Transverse colon (tissue), 4 donors: ENCODE data around the gene SPATC1L. TPM values are rescaled to one million over a fixed set of nuclear protein-coding genes. Genes with fewer than 3 reads are reported as not detected.
"Not testable (repeated sequence)": the region's sequence is repeated elsewhere in the genome, so short reads cannot be mapped to it uniquely, and the experiment has no call there.

Experiments
- DNase-seq: peaks from one replicate; pipeline ENCODE4 v3.0.0-alpha.2; 2019
- H3K27ac ChIP-seq, 4 donors: fragments of 200-600 bp; sonication (generic); 2 replicates each; pipeline ENCODE4 v1.5.1; 2016 to 2018; ENCODE audit warnings: inconsistent platforms in 4 of 4
- H3K27me3 ChIP-seq: fragments of 200-600 bp; sonication (generic); 2 replicates; pipeline ENCODE4 v1.5.1; 2017; ENCODE audit warnings: inconsistent platforms
- H3K36me3 ChIP-seq, 4 donors: fragments of 200-600 bp; sonication (generic); 2 replicates each; pipeline ENCODE4 v1.5.1; 2017 to 2019; ENCODE audit warnings: inconsistent platforms in 4 of 4
- H3K4me1 ChIP-seq, 4 donors: fragments of 200-600 bp; sonication (generic); 2 replicates each; pipeline ENCODE4 v1.5.1; 2017 to 2020; ENCODE audit warnings: inconsistent platforms in 4 of 4
- H3K4me3 ChIP-seq, 4 donors: fragments of 200-600 bp; sonication (generic); 1 replicate in 1 of 4; 2 replicates in 3 of 4; pipeline versions ENCODE4 v1.5.1 to v1.6.1; 2017 to 2019; ENCODE audit warnings: inconsistent platforms in 4 of 4
- H3K9me3 ChIP-seq, 2 donors: fragments of 200-600 bp; sonication (generic); 2 replicates each; pipeline ENCODE4 v1.5.1; 2017 to 2019; ENCODE audit warnings: inconsistent platforms in 2 of 2
- CTCF ChIP-seq, 5 experiments: fragments of 200-600 bp in 3 of 5; fragments of 450-650 bp in 2 of 5; sonication (generic) in 3 of 5; IDR thresholded peaks; 1 replicate in 2 of 5; 2 replicates in 3 of 5; pipeline ENCODE4 v1.5.1; 2016 to 2017; ENCODE audit warnings: antibody characterized with exemption in 5 of 5, inconsistent platforms in 3 of 5, mild to moderate bottlenecking in 2 of 5, moderate library complexity in 1 of 5
- EP300 ChIP-seq: sonication (generic); formaldehyde crosslinking; IDR thresholded peaks from one replicate; pipeline ENCODE4 v1.6.1; 2017; ENCODE audit warnings: antibody characterized with exemption, low read depth
- POLR2A ChIP-seq: fragments of 450-650 bp; IDR thresholded peaks from one replicate; pipeline ENCODE4 v1.6.1; 2016; ENCODE audit warnings: antibody characterized with exemption, mild to moderate bottlenecking, moderate library complexity
- POLR2AphosphoS5 ChIP-seq, 3 donors: sonication (generic); formaldehyde crosslinking; IDR thresholded peaks; one replicate each; pipeline ENCODE4 v1.6.1; 2016; ENCODE audit warnings: antibody characterized with exemption in 3 of 3
- WGBS, 2 donors: methylation state at CpG; one replicate each; pipeline ENCODE4 v1.1.5; 2018; ENCODE audit warnings: low coverage in 1 of 2; 5-methylcytosine and 5-hydroxymethylcytosine counted together
- in situ Hi-C, 4 donors: fragments of 200-750 bp; cut with MboI; loops; one replicate each; pipeline versions ENCODE4 v1.15.0 to v1.15.1; 2017; ENCODE audit warnings: low sequenced_read_pairs in 3 of 4, low pct_ligation_motif_present in 1 of 4, low pct_unique_long_range_greater_than_20kb in 1 of 4
- intact Hi-C: fragments of 100-400 bp; cut with DNase I; formaldehyde crosslinking; loops from one replicate; pipeline ENCODE4 v1.15.1; 2023; ENCODE audit warnings: low total_unique reads
- total RNA-seq, 4 donors: library from RNA; depleted of rRNA; stranded (reverse); fragments of >200 nt; gene quantifications; one replicate each; pipeline ENCODE4 v1.1.0, GENCODE V29; 2016

The SPATC1L gene
- total RNA-seq, 4 donors from 2014 or later: 1.2 to 11.0 (median 8.5) TPM; not detected in 1

GRCh38 chr21:46228345-46229051 is 44.2 kb upstream of the SPATC1L start, which contains the start of gene LSS:
Gene LSS, minus strand, starts transcription at chr21:46228774. Its CDS starts 29 bp downstream, at chr21:46228745.
- in situ Hi-C loops (no loop called here), intact Hi-C loops (loop anchor here (2.0 kb wide), 1 partner anchor 258 kb away; no protein-coding TSS in a partner anchor)
- peak; percentile 99 for DNase-seq
- Histone ChIP-seq H3K4me3 (peak within 1 kb of the TSS; percentile 66 to 94 (median 82)), H3K27ac (peak within 1 kb of the TSS; percentile 79 to 93 (median 92)), H3K9me3 (no peaks in the 10 kb centered on the region), H3K27me3 (no peaks in the 10 kb centered on the region), H3K36me3 (no peaks in the 10 kb centered on the region), H3K4me1 (peaks cover 14 to 29% (median 23%) of the 10 kb centered on the region in 4 donors)
- 0% methylated on average over 4 of the region's 77 CpGs; no CpG with 5 or more reads in 1 of the 2 donors for WGBS, 2 donors
- TF ChIP-seq EP300 (no peak), POLR2AphosphoS5 (IDR thresholded peaks at IDR 0.05) (peak; percentile 72 to 82 (median 81)), POLR2A (peak; percentile 61)

GRCh38 chr21:46227811-46228344 is 43.6 kb upstream of the SPATC1L start:
- H3K9me3 ChIP-seq: no peaks in the 10 kb centered on the region
- intact Hi-C loops (loop anchor here (2.0 kb wide), 1 partner anchor 257 kb away; no protein-coding TSS in a partner anchor), in situ Hi-C loops (no loop called here)
- no peak for TF ChIP-seq CTCF (IDR thresholded peaks at IDR 0.05)
- no peak for TF ChIP-seq EP300
- no peak for TF ChIP-seq POLR2AphosphoS5 (IDR thresholded peaks at IDR 0.05)
- TF ChIP-seq POLR2A: no peak
- WGBS, 2 donors: 0 to 4% methylated on average over 2 to 20 of the region's 20 CpGs
- H3K36me3 ChIP-seq: no peaks in the 10 kb centered on the region
- H3K27me3 ChIP-seq: no peaks in the 10 kb centered on the region
- DNase-seq: no peak
- peaks cover 14 to 29% (median 23%) of the 10 kb centered on the region in 4 donors for H3K4me1 ChIP-seq
- peak overlapping the region; percentile 66 to 94 (median 78) for H3K4me3 ChIP-seq
- H3K27ac ChIP-seq: peak overlapping the region; percentile 79 to 93 (median 92)

GRCh38 chr21:46226920-46227599 is 42.8 kb upstream of the SPATC1L start:
- peak overlapping the region; percentile 79 to 93 (median 92) for H3K27ac ChIP-seq
- no peaks in the 10 kb centered on the region for H3K36me3 ChIP-seq
- H3K4me3 ChIP-seq: peak overlapping the region in 3 of 4 donors; percentile 66 to 94 (median 81)
- H3K27me3 ChIP-seq: no peaks in the 10 kb centered on the region
- H3K4me1 ChIP-seq: peaks cover 14 to 29% (median 23%) of the 10 kb centered on the region in 4 donors
- no peak for DNase-seq
- TF ChIP-seq EP300: no peak
- TF ChIP-seq POLR2AphosphoS5 (IDR thresholded peaks at IDR 0.05): no peak
- no peak for TF ChIP-seq CTCF (IDR thresholded peaks at IDR 0.05)
- no peak for TF ChIP-seq POLR2A
- H3K9me3 ChIP-seq: no peaks in the 10 kb centered on the region
- WGBS, 2 donors: 47 to 54% methylated on average over 1 to 4 of the region's 4 CpGs
- intact Hi-C loops (no loop called here), in situ Hi-C loops (no loop called here)

GRCh38 chr21:46226146-46226545 is 41.9 kb upstream of the SPATC1L start:
- TF ChIP-seq POLR2A (no peak), EP300 (no peak), CTCF (IDR thresholded peaks at IDR 0.05) (no peak), POLR2AphosphoS5 (IDR thresholded peaks at IDR 0.05) (no peak)
- Histone ChIP-seq H3K36me3 (no peaks in the 10 kb centered on the region), H3K27me3 (no peaks in the 10 kb centered on the region), H3K27ac (peak overlapping the region in 3 of 4 donors; percentile 17 to 93 (median 90)), H3K4me3 (no peak overlapping the region), H3K9me3 (no peaks in the 10 kb centered on the region), H3K4me1 (peaks cover 14 to 29% (median 23%) of the 10 kb centered on the region in 4 donors)
- DNase-seq: no peak
- intact Hi-C loops: no loop called here
- in situ Hi-C loops: no loop called here
- WGBS, 2 donors: 100% methylated on average over 1 of the region's 1 CpG; no CpG with 5 or more reads in 1 of the 2 donors

- H3K27ac ChIP-seq, H3K9me3 ChIP-seq, intact Hi-C loops, H3K27me3 ChIP-seq, in situ Hi-C loops, H3K4me3 ChIP-seq, H3K36me3 ChIP-seq, DNase-seq: not testable (repeated sequence)
- 88 to 95% methylated on average over 3 to 18 of the region's 18 CpGs for WGBS, 2 donors
- H3K4me1 ChIP-seq: peaks cover 9 to 21% (median 19%) of the 10 kb centered on the region in 4 donors
Observed at GRCh38 chr21:46223661-46224060, 39.4 kb upstream of the SPATC1L start.
